NCI-H128 (cell line): ENCODE measurements around the gene TMEM54.

Experiments used
- DNase-seq: peaks from one replicate; lab custom pipeline; 2025; ENCODE audit not compliant: unreplicated experiment; lab: John Stamatoyannopoulos, UW

Gene TMEM54

GRCh38 chr1:32864375-32865019 is 36.7 kb downstream of the TMEM54 start:
- no peak for DNase-seq

- no peak for DNase-seq
Observed at GRCh38 chr1:32863881-32864245, 37.3 kb downstream of the TMEM54 start.

- DNase-seq = no peak
Observed at GRCh38 chr1:32863218-32863880, 37.8 kb downstream of the TMEM54 start.

GRCh38 chr1:32861904-32862695 is 39.1 kb downstream of the TMEM54 start:
- DNase-seq = no peak

GRCh38 chr1:32860566-32860965 is 40.6 kb downstream of the TMEM54 start:
- no peak for DNase-seq

GRCh38 chr1:32859915-32860314 is 41.3 kb downstream of the TMEM54 start:
- DNase-seq = no peak

GRCh38 chr1:32858791-32859190 is 42.4 kb downstream of the TMEM54 start:
- DNase-seq = no peak

- no peak for DNase-seq
Observed at GRCh38 chr1:32858136-32858535, 43.1 kb downstream of the TMEM54 start.

- DNase-seq = no peak
Observed at GRCh38 chr1:32855861-32856617, 45.1 kb downstream of the TMEM54 start.

GRCh38 chr1:32848354-32849063 is 52.7 kb downstream of the TMEM54 start:
- no peak for DNase-seq
